Cardiac fibroblast (primary cell): Measurements from ENCODE around the gene PDK2.

Experiments
- DNase-seq, 2 donors: peaks; one replicate each; pipeline versions ENCODE4 v3.0.0 to v3.0.0-alpha.2; 2010; ENCODE audit warnings: low read depth in 2 of 2
- H3K4me3 ChIP-seq, 2 donors: replicated peaks in 1 of 2; 1 replicate in 1 of 2; 2 replicates in 1 of 2; pipeline ENCODE4 v1.5.1; 2011; ENCODE audit warnings: low read depth in 2 of 2, low read length in 2 of 2, mild to moderate bottlenecking in 2 of 2, moderate library complexity in 1 of 2
- TF ChIP-seq, protein P1 (sequence below): IDR thresholded peaks from one replicate; pipeline ENCODE4 v1.5.1; 2011; ENCODE audit warnings: low read depth, mild to moderate bottlenecking, low read length, inconsistent platforms

Gene PDK2

GRCh38 chr17:50094753-50095619 lies at the start of gene PDK2:
PDK2 (plus strand) TSS chr17:50095351; CDS start chr17:50095436, 85 bp downstream.
- TF ChIP-seq, protein P1, sequence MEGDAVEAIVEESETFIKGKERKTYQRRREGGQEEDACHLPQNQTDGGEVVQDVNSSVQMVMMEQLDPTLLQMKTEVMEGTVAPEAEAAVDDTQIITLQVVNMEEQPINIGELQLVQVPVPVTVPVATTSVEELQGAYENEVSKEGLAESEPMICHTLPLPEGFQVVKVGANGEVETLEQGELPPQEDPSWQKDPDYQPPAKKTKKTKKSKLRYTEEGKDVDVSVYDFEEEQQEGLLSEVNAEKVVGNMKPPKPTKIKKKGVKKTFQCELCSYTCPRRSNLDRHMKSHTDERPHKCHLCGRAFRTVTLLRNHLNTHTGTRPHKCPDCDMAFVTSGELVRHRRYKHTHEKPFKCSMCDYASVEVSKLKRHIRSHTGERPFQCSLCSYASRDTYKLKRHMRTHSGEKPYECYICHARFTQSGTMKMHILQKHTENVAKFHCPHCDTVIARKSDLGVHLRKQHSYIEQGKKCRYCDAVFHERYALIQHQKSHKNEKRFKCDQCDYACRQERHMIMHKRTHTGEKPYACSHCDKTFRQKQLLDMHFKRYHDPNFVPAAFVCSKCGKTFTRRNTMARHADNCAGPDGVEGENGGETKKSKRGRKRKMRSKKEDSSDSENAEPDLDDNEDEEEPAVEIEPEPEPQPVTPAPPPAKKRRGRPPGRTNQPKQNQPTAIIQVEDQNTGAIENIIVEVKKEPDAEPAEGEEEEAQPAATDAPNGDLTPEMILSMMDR, result no peak
- peak within 1 kb of the TSS; percentile 92 for H3K4me3 ChIP-seq
- DNase-seq, result peak; percentile 95 to 97

GRCh38 chr17:50046179-50046578 lies 49.0 kb upstream of the PDK2 start:
- DNase-seq, result no peak
- TF ChIP-seq, protein P1, result no peak
- H3K4me3 ChIP-seq, result no peak overlapping the region

- H3K4me3 ChIP-seq, result no peak overlapping the region
- DNase-seq, result no peak
- TF ChIP-seq, protein P1, result no peak
Measured at GRCh38 chr17:50046667-50047066, 48.5 kb upstream of the PDK2 start.

DNA sequence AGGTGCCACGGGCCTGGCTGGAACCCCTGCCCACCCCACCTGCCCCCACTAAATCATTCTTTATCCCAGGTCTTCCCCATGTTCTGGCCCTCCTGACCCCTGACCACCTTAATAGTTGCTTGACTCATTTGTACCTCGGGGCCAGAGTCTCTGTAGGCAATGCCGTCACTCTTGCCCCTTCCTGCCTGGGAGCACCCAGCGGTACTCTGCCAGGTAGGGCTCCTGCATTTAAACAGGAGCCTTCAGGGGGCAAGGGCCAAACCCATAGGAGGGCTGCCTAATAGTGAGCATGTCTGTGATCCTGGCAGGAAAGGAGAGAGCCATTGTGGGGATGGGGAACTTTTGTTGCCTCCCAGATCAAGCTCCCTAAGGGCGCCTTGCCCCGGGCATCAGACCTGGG lies 48.1 kb upstream of the PDK2 start:
- TF ChIP-seq, protein P1, result no peak
- DNase-seq, result no peak
- H3K4me3 ChIP-seq, result no peak overlapping the region

DNA sequence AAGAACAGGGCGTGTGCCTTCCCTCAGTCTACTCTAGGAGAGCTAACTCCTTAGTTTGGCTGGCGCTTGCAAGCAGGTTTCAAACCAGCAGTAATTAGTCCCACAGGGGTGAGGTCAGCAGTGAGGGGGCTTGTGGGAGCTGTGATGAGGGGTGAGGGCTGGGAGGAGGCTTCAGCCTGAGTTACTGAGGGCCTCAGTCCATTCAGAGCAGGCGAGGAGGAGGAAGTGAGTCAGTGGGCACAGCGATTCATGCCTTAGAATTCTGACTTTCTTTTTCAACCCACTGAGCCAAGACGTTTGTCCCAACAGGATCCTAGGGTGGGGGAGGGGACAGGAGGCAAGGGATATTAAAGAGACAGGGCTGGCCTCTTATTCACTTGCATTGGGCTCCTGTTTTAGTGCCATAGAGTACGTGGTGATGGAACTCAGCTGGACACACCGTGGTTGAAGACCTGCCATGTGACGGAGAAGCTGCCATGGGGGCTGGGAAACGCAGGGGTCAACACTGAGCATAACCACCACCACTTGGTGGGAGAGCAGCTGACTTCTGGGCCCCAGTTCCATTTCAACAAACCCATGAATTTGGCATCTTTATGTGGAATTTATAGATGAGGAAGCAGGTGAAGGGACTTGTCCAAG lies 47.5 kb upstream of the PDK2 start:
- peak; percentile 63 to 84 for DNase-seq
- H3K4me3 ChIP-seq, result no peak overlapping the region
- TF ChIP-seq, protein P1, result no peak

GRCh38 chr17:50048146-50048720 lies 46.9 kb upstream of the PDK2 start:
- TF ChIP-seq, protein P1, result no peak
- peak in 1 of 2 donors; percentile 41 for DNase-seq
- H3K4me3 ChIP-seq, result no peak overlapping the region
